Activated effector memory CD4-positive, alpha-beta T cell treated with Interleukin-2 at 50 U/mL for 16 hours (primary cell): ENCODE data around the gene ASTN2.
"Not testable (repeated sequence)": the region's sequence is repeated elsewhere in the genome, so short reads cannot be mapped to it uniquely, and the experiment has no call there.

Source experiments
- DNase-seq: peaks from one replicate; pipeline ENCODE4 v3.0.0-alpha.2; 2020

The ASTN2 gene

GRCh38 chr9:116901260-116901659, 513.6 kb downstream of the ASTN2 start:
- DNase-seq, result no peak

DNA sequence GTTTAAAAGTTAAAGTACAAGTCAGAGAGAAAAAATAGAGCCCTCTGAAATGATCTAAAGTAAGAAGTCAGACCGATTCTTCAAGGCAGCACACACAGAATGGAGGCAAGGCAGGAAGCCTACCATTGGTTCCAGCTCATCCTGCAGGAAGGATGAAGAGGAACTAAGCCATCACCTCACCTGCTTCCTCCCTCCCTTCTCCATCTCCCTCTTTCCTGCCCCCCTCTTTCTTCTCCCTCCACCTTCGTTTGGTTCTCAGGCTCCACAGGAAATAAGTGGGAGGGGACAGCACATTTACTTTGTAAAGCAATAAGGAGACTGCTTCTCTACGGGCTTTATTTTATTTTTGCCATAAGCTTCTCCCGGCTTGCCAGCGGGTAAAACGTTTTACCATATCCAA, 514.3 kb downstream of the ASTN2 start:
- no peak for DNase-seq

GRCh38 chr9:116900007-116900367, 514.9 kb downstream of the ASTN2 start:
- DNase-seq, result no peak

DNA sequence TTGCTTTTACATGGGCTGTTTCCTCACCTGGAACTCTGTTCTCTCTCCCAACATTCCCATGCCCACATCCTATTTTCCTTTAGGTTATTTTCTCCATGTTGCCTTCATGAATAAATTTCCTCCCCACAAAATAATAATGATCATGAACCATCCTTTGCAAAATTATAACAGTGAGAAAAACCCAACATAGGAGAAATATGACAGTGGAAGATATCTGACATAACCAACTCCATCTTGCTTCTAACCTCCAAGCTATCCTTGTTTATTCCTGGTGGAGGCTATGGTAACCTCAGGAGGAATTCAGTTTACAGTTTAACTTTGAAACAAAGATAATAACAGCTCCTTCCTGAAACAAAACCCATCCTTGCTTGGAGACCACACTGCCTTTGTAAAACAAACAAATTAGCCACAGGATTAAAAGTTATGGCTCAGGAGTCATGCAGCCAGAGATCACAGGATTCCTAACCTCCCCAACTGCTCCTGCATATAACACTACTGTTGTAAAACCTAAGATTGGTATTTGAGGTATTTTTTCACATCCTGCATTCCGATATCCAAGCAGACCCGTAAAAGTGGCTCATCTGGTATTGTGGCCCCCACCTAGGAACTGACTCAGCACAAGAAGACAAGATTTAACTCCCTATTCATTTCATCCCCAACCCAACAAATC, 515.4 kb downstream of the ASTN2 start:
- DNase-seq, result no peak

DNA sequence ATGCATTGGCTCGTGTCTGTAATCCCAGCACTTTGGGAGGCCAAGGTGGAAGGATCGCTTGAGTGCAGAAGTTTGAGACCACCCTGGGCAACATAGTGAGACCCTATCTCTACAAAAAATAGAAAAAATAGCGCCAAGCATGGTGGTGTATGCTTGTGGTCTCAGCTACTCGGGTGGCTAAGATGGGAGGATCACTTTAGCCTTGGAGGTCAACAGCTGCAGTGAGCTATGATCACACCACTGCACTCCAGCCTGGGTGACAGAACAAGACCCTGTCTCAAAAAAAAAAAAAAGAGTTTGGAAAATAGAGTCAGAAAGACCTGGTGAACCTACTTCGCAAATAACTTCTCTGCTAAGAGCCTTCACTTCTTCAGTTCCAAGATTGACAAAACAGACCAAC, 516.7 kb downstream of the ASTN2 start:
- DNase-seq, result not testable (repeated sequence)

GRCh38 chr9:116897201-116897600, 517.7 kb downstream of the ASTN2 start:
- DNase-seq, result no peak

DNA sequence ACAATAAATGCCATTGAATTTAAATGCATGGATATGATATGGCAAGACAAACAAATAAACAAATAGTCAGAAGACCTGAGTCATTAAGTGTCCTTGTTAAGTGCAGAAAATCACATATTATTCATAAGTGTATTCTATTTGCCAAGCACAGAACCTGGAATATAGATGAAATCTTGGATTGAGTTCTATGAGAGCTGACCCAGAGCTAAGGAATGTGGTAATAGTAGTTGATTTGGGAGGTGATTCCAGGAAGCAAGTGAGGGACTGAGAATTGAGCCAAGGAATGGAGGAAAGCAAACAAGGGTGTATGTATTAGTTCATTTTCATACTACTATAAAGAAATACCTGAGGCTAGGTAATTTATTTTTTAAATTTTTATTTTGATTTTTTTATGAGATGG, 518.9 kb downstream of the ASTN2 start:
- DNase-seq, result no peak

GRCh38 chr9:116891424-116891823, 523.4 kb downstream of the ASTN2 start:
- DNase-seq, result no peak

DNA sequence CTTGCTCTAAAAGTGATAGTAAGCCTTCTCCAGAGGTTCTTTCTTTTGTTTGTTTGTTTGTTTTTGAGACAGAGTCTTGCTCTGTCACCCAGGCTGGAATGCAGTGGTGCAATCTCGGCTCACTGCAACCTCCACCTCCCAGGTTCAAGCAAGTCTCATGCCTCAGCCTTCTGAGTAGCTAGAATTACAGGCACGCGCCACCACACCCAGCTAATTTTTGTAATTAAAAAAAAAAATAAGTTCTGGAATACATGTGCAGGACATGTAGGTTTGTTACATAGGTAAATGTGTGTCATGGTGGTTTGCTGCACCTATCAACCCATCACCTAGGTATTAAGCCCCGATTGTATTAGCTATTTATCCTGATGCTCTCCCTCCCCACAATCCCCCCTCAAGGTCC, 526.4 kb downstream of the ASTN2 start:
- DNase-seq, result not testable (repeated sequence)

- DNase-seq, result no peak
Measured at GRCh38 chr9:116888066-116888465, 526.8 kb downstream of the ASTN2 start.

DNA sequence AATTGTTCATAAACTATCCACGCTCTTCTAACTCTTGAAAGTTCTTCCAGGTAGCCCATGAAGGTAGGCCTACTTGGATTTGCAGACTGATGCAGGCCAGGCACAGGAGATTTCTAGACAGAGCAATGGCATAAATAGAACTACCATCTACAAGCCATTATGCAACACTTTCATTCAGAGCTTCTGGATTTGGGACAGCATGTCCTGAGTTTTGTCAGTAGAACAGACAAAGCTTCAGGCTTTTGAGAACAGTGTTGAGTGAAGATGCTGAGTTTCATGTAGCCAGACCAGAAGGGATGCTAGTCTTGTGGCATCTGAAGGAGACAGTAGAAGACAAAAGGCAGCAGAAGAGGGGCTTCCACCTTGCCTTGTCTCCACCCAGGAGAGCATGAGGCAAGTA, 531.2 kb downstream of the ASTN2 start:
- DNase-seq, result no peak

- no peak for DNase-seq
Measured at GRCh38 chr9:116877072-116877471, 537.8 kb downstream of the ASTN2 start.

GRCh38 chr9:116875576-116875975, 539.3 kb downstream of the ASTN2 start:
- no peak for DNase-seq

GRCh38 chr9:116873937-116874914, 540.6 kb downstream of the ASTN2 start:
- DNase-seq, result no peak

DNA sequence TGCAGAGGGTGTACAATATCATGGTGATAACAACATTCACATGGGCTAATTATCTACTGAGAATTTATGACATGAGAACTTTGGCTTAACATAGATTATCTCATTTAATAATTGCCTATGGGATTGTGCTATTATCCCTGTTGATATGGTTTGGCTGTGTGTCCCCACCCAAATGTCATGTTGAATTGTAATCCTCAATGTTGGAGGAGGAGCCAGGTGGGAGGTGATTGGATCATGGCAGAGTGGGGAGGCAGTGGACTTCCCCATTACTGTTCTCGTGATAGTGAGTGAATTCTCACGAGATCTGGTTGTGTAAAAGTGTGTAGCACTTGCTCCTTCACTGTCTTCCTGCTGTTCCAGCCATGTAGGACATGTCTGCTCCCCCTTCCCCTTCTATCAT, 541.4 kb downstream of the ASTN2 start:
- DNase-seq, result no peak

DNA sequence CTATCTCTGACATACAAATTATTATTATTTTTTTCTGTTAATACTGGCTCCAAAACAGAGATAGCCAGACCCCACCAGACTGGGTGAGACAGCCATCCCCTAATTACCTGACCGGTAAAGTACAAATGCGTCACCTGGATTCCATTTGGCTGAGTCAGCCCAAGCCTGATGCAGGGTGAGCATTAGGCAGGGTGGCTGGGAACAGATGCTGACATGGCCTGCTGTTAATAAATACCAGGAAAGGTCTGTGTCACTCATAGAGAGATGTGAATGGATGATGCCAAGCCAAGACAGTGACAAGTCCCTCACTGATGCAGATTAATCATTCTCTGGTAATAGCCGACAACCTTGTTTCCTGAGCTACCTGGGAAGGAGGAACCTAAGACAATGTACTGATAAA, 544.3 kb downstream of the ASTN2 start:
- no peak for DNase-seq

DNA sequence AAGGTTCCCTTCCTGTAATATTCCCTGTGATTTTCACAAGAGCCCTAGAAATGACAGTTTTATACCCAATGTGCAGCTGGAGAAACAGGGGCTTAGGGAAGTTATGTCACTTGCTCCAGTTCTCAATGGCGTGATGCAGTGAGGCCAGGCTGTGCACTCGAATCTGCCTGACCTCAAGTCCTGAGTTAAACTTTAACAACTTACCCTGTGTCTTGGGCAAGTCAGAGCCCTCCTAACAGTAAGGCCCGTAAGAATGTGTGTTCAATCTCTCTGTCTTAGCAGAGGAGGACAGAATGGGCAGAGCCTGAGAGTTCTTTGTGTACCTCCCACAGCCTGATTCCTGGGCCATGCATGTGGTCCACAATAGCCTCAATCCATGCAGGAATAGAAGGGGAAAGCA, 546.7 kb downstream of the ASTN2 start:
- DNase-seq, result no peak

DNA sequence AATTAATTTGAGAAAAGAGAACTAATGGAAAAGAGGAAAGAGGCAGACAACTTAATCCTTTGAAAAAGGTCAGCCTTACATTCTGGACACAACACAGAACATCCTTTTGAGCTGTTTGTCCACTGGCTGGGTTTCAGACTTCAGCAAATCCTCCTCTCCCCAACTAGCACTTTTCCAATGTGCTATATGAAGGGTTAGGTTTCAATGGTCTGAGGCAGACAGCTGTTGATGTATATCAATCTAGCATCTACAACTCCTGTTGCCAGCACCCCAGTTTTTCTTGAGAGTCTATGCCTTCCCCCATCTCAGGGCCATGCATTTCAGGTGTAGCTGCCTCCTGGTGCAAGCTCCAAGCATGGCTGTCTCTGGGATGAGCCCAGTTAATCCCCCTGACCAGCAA, 553.5 kb downstream of the ASTN2 start:
- DNase-seq, result no peak

DNA sequence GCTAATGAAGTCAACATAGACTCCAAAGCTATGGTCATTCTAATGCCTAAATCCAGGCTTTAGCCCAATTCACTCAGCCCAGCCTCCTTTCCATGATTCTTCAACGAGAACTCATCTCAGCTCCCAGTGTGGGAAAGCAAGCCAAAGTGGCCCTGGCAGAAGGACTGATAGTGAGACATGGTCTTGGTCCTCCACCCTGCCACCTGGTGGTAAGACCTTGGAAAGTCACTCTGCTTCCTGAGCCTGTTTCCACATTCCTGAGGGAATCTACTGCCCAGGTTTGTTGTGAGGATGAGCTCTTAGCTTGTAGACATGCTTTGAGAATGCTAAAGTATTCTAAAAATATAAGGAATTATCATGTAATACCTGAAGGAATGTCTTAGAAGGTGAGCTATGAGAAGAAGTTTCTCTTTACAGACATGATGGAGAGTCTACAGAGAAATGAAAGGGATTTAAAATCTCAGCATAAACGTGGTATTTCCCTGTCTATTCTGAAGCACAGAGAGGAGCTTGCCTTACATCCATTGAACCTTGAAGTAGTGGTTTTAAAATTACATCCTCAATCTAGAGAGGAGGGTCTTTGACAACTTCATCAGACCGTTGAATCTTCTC, 554.2 kb downstream of the ASTN2 start:
- DNase-seq, result no peak

GRCh38 chr9:116859763-116860162, 555.1 kb downstream of the ASTN2 start:
- DNase-seq, result no peak

DNA sequence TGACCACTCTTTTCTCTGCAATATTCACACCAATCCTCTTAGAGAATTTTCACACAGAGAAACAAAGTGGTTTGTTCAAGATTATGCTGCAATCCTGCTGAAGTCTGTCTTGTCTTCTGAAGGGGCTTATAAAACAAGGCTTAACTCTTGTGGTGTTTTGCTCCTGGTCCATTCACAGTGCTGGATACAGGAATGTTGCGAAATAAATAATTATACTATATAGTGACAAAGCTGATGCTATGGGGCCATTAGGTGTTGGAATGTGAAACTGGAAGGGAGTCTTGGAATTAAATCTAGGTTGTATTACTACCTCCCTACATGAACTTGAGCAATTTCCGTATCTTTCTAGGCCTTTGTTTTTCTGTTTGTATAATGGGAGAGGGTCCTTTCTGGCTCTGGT, 557.5 kb downstream of the ASTN2 start:
- no peak for DNase-seq

- no peak for DNase-seq
Measured at GRCh38 chr9:116855881-116856662, 558.8 kb downstream of the ASTN2 start.

DNA sequence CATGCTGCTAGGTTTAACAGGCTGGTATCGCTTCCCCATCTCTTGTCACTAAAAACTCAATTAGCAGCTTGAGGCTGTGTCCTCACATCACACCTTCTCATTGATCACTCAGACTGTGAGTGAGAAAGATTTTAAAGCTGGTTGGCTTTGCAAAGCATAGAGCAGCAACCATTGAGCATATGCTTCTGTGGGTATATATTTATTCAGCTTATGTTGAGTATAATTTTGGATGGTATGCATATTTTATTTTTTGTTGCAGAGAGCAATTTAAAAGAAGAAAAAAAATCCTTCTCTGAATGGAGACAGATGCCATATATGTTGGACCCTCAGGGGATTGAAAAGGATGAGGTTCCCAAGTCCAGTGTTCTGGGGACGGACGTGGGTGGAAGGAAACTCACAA, 565.1 kb downstream of the ASTN2 start:
- DNase-seq, result no peak
